ENCODE results near the gene RBL2.

The RBL2 gene

GRCh38 chr16:53440125-53440524 lies 5.9 kb downstream of the RBL2 start:
- H3K36me3 ChIP-seq: no peaks in the 10 kb centered on the region; the same call in 1 of the 2 replicates

GRCh38 chr16:53445534-53445933 lies 11.3 kb downstream of the RBL2 start:
- Histone ChIP-seq H3K27me3 (no peaks in the 10 kb centered on the region), H3K36me3 (no peaks in the 10 kb centered on the region; the same call in 1 of the 2 replicates), H3K4me1 (no peaks in the 10 kb centered on the region), H3K9me3 (no peaks in the 10 kb centered on the region), H3K4me3 (ENCODE audit: low read depth, low read length) (no peak overlapping the region)
- no peak for TF ChIP-seq CTCF (IDR thresholded peaks at IDR 0.05; ENCODE audit: low read depth, low read length)
- DNase-seq: no peak

More at GRCh38 chr16:53440125-53440524, 5.9 kb downstream of the RBL2 start:
- H3K9me3 ChIP-seq: no peaks in the 10 kb centered on the region
- DNase-seq: no peak
- no peak for TF ChIP-seq CTCF (IDR thresholded peaks at IDR 0.05; ENCODE audit: low read depth, low read length)
- no peak overlapping the region for H3K4me3 ChIP-seq (ENCODE audit: low read depth, low read length)
- no peaks in the 10 kb centered on the region for H3K27me3 ChIP-seq
- peaks cover 4% of the 10 kb centered on the region for H3K4me1 ChIP-seq

DNA sequence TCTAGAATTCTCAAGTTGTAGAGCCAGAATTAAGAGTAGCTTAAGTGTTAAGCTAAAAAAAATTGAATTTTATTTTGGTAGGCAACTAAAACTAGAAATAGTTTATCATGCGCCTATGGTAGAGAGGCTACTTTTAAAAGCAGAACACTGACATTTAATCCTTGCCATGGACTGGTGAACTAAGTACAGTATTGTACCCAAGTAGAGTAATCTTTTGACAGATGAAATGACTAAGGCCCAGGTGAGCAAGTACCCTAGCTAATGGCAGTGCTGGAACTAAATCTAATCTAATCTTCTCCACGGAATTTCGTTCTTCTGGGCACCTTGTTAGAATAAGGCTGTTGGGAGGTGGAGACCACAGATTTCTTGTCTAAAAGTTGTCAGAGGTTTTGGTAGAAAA lies 11.8 kb downstream of the RBL2 start:
- no peak for TF ChIP-seq CTCF (IDR thresholded peaks at IDR 0.05; ENCODE audit: low read depth, low read length)
- H3K36me3 ChIP-seq: no peaks in the 10 kb centered on the region; the same call in 1 of the 2 replicates
- DNase-seq: no peak
- H3K27me3 ChIP-seq: no peaks in the 10 kb centered on the region
- no peaks in the 10 kb centered on the region for H3K9me3 ChIP-seq
- no peak overlapping the region for H3K4me3 ChIP-seq (ENCODE audit: low read depth, low read length)
- H3K4me1 ChIP-seq: no peaks in the 10 kb centered on the region

- TF ChIP-seq CTCF (IDR thresholded peaks at IDR 0.05; ENCODE audit: low read depth, low read length): no peak
- H3K4me3 ChIP-seq (ENCODE audit: low read depth, low read length): no peak overlapping the region
- no peaks in the 10 kb centered on the region for H3K4me1 ChIP-seq
- no peak for DNase-seq
- no peaks in the 10 kb centered on the region for H3K36me3 ChIP-seq
- H3K27me3 ChIP-seq: no peaks in the 10 kb centered on the region
- no peaks in the 10 kb centered on the region for H3K9me3 ChIP-seq
Measured at GRCh38 chr16:53449816-53450517, 15.7 kb downstream of the RBL2 start.

GRCh38 chr16:53453928-53454327 lies 19.7 kb downstream of the RBL2 start:
- no peaks in the 10 kb centered on the region for H3K27me3 ChIP-seq
- no peak for DNase-seq
- H3K36me3 ChIP-seq: no peaks in the 10 kb centered on the region
- peaks cover 5% of the 10 kb centered on the region for H3K4me1 ChIP-seq
- no peak for TF ChIP-seq CTCF (IDR thresholded peaks at IDR 0.05; ENCODE audit: low read depth, low read length)
- no peaks in the 10 kb centered on the region for H3K9me3 ChIP-seq
- H3K4me3 ChIP-seq (ENCODE audit: low read depth, low read length): no peak overlapping the region

- no peak for TF ChIP-seq CTCF (IDR thresholded peaks at IDR 0.05; ENCODE audit: low read depth, low read length)
- DNase-seq: no peak
- Histone ChIP-seq H3K36me3 (peaks cover 14% of the 10 kb centered on the region), H3K9me3 (no peaks in the 10 kb centered on the region), H3K4me1 (peaks cover 5% of the 10 kb centered on the region), H3K4me3 (ENCODE audit: low read depth, low read length) (no peak overlapping the region), H3K27me3 (no peaks in the 10 kb centered on the region)
Measured at GRCh38 chr16:53456625-53457024, 22.4 kb downstream of the RBL2 start.
